ENCODE data around the gene FHOD1. TPM values are rescaled to one million over a fixed set of nuclear protein-coding genes. Genes with fewer than 3 reads are reported as not detected.

The FHOD1 gene
- polyA plus RNA-seq, 3 donors from 2014 or later = 3.5 to 8.2 (median 4.8) TPM

DNA sequence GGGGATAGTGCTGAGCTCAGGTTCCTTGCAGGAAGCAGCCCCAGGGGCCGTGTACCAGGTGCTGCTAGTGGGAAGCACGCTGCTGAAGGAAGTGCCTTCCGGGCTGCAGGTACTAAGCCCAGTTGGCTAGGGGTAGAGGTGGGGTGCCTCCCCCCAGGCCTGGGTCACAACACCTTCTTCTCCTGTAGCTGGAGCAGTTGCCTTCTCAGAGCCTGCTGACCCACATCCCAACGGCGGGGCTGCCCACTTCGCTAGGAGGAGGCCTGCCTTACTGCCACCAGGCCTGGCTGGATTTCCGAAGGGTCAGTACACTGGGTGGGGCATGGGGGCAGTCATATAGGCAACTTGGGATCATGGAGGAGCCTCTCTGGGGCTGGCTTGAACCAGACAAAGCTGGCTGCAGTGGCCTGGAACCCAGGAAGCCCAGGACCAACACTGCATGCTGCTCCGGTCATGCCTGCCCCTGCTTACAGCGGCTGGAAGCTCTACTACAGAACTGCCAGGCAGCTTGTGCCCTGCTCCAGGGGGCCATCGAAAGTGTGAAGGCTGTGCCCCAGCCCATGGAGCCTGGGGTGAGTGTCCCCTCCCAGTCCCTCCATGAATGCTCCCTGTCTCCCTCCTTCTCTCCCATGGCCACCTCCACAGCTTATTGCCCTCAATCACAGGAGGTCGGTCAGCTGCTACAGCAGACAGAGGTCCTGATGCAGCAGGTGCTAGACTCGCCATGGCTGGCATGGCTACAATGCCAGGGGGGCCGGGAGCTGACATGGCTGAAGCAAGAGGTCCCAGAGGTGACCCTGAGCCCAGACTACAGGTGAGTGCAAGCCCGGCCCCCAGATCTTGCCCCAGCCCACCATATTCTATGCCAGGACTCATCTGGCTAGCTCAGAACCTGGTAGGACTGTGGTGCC is 34.5 kb upstream of the FHOD1 start:
- peaks cover 6 to 9% of the 10 kb centered on the region in 2 donors for H3K4me1 Mint-ChIP-seq
- peak overlapping the region in 1 of 5 donors; percentile 36 for H3K4me3 Mint-ChIP-seq
- no peaks in the 10 kb centered on the region for H3K9me3 Mint-ChIP-seq
- no peak for DNase-seq
- H3K27me3 Mint-ChIP-seq (ENCODE audit: low read depth in 3 of 3) = no peaks in the 10 kb centered on the region
- H3K27ac Mint-ChIP-seq = no peak overlapping the region
- peaks cover 0 to 4% (median 3%) of the 10 kb centered on the region in 3 donors for H3K36me3 Mint-ChIP-seq

DNA sequence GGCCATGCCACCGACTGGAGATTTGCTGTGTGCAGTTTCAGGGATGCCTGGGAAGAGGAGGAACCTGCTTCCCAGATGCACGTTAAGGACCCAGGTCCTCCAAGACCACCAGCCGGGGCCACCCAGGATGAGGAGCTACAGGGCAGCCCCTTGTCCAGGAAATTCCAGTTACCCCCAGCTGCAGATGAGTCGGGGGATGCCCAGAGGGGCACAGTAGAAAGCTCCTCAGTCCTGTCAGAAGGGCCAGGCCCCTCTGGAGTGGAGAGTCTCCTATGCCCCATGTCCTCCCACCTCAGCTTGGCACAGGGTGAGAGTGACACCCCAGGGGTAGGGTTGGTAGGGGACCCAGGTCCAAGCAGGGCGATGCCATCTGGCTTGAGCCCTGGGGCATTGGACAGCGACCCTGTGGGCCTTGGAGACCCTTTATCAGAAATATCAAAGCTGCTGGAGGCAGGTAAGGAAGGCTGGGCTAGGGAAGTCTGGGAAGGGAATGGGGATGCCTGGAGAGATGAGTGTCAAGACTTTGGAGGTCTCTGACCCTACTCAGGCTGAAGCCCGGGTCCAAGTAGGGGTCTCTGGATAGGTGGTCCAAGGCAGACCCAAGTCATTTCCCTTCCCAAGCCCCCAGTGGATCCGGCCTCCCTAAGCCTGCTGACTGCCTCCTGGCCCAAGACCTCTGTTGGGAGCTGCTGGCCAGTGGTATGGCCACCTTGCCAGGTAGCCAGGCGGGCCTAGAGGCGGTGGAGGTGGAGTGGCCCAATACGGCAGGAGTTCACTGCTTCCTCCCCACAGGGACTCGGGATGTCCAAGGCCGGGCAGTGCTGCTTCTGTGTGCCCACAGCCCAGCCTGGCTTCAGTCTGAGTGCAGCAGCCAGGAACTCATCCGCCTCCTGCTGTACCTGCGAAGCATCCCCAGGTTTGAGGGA is 33.1 kb upstream of the FHOD1 start:
- Mint-ChIP-seq H3K36me3 (peaks cover 0 to 8% (median 5%) of the 10 kb centered on the region in 3 donors), H3K4me3 (peak overlapping the region in 4 of 5 donors; percentile 38 to 57 (median 46)), H3K27me3 (ENCODE audit: low read depth in 3 of 3) (no peaks in the 10 kb centered on the region), H3K27ac (peak overlapping the region in 2 of 6 donors; percentile 12 to 46), H3K9me3 (no peaks in the 10 kb centered on the region), H3K4me1 (peaks cover 9 to 10% of the 10 kb centered on the region in 2 donors)
- DNase-seq = no peak

DNA sequence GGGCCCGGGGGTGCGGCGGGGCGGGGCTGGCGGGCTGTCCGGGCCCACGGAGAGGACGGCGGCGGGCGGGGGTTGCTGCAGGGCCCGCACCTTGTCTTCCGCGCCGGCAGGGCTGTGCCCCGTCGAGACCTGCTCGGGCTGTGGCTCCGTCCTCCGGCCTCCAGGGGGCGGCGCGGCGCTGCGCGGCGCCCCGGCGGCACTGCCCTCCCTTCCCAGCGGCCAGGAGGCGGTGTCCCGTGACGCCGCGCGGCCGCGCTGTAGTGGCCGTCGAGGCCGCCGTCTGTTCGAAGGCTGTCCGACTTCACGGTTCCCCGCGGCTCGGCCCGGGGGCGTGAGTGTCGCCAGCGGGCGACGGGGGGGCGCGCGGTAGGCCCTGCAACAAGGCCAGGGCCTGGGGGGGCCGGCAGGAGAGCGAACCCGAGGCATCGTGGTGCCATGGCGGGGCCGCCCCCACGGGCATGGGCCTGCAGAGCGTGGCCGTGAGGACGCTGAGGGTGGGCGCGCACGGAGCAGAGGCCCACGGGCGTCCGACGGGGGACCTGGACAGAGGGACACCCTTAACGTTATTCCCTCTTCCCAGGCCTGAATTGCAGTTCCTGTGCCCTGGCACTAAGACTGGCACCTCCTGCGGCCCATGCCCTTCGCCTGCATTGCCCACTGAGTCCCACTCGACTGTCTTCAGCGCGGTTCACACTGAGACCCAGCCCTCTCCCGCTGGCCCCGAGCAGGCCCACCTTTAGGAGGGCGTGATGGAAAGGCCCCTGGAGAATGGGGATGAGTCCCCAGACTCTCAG is 32.2 kb upstream of the FHOD1 start, which contains the start of gene PLEKHG4:
PLEKHG4 (plus strand) TSS at position 237 of the 794 bp plus-strand sequence; CDS start at position 750, 513 bp downstream.
- peak; percentile 72 to 80 (median 74) for DNase-seq
- H3K36me3 Mint-ChIP-seq = peaks cover 0 to 8% (median 5%) of the 10 kb centered on the region in 3 donors
- H3K4me3 Mint-ChIP-seq = peak within 1 kb of the TSS; percentile 76 to 82 (median 81)
- H3K27me3 Mint-ChIP-seq (ENCODE audit: low read depth in 3 of 3) = no peaks in the 10 kb centered on the region
- H3K4me1 Mint-ChIP-seq = peaks cover 9 to 10% of the 10 kb centered on the region in 2 donors
- no peaks in the 10 kb centered on the region for H3K9me3 Mint-ChIP-seq
- peak within 1 kb of the TSS in 4 of 6 donors; percentile 24 to 71 (median 40) for H3K27ac Mint-ChIP-seq

DNA sequence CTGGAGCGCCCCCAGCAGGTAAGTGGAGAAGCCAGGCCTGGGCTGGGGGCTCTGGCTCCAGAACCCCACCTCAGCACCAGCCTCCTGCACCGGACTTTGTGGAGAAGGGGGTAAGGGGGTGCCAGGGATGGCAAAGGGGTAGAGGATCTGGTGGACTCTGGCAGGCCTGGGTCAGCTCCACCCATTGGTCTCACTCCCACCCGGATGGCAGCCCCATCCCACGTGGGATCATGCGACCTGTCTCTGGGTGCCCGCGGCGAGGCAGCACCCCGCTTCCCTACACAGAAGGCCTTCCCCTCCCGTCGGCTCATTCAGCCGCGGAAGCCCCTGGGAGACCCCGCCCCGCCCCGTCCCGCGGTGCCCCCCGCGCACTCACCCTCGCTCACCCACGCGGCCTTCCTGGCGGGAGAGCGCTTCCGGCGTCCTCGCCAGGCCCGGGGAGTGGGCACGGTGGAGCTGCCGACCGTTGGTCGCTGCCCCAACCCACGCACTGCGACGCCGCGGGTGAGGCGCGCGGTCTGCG is 31.6 kb upstream of the FHOD1 start:
- no peaks in the 10 kb centered on the region for H3K9me3 Mint-ChIP-seq
- H3K36me3 Mint-ChIP-seq = peaks cover 0 to 8% (median 5%) of the 10 kb centered on the region in 3 donors
- peak overlapping the region; percentile 76 to 82 (median 81) for H3K4me3 Mint-ChIP-seq
- peak overlapping the region in 2 of 6 donors; percentile 51 to 71 for H3K27ac Mint-ChIP-seq
- H3K4me1 Mint-ChIP-seq = peaks cover 9 to 10% of the 10 kb centered on the region in 2 donors
- DNase-seq = no peak
- H3K27me3 Mint-ChIP-seq (ENCODE audit: low read depth in 3 of 3) = no peaks in the 10 kb centered on the region

DNA sequence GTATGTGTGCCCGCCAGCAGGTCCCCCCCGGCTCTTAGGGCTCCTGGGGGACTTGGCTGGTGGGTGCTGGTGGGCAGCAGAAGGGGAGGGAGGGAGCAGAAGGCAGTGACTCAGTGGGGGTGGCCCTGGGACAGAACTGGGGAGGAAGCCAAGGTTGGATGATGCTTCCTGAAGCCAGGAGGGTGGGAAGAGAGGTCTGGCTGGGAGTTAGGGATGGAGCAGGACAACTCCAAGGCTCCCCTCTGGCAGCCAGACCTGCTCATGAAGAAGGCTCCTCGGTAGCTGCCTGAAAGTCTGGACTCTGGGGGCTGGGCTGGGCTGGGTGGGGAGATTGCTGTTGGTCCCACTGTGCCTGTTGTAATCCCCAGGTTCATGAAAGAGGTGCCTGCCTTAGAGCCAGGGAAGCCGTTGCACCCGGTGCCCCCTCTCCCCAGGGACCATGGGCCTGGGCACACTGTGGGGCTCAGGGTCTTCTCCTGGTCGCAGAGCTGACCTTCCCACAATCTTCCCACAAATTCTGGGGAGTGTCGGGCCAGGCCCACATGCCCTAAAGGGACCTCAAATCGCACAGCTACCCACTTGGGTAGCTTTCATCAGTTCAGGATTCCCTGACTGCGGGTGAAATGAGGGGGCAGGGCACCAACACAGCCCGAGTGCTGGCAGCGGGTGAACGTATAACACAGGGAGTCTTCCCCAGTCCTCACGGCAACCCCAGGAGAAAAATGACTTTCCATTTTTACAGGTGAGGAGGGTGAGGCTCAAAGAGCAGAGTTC is 30.9 kb upstream of the FHOD1 start:
- H3K4me1 Mint-ChIP-seq = peaks cover 9 to 10% of the 10 kb centered on the region in 2 donors
- peak overlapping the region in 3 of 6 donors; percentile 24 to 51 (median 29) for H3K27ac Mint-ChIP-seq
- H3K36me3 Mint-ChIP-seq = peaks cover 0 to 5% (median 5%) of the 10 kb centered on the region in 3 donors
- H3K9me3 Mint-ChIP-seq = no peaks in the 10 kb centered on the region
- no peaks in the 10 kb centered on the region for H3K27me3 Mint-ChIP-seq (ENCODE audit: low read depth in 3 of 3)
- peak overlapping the region; percentile 76 to 82 (median 81) for H3K4me3 Mint-ChIP-seq
- no peak for DNase-seq

DNA sequence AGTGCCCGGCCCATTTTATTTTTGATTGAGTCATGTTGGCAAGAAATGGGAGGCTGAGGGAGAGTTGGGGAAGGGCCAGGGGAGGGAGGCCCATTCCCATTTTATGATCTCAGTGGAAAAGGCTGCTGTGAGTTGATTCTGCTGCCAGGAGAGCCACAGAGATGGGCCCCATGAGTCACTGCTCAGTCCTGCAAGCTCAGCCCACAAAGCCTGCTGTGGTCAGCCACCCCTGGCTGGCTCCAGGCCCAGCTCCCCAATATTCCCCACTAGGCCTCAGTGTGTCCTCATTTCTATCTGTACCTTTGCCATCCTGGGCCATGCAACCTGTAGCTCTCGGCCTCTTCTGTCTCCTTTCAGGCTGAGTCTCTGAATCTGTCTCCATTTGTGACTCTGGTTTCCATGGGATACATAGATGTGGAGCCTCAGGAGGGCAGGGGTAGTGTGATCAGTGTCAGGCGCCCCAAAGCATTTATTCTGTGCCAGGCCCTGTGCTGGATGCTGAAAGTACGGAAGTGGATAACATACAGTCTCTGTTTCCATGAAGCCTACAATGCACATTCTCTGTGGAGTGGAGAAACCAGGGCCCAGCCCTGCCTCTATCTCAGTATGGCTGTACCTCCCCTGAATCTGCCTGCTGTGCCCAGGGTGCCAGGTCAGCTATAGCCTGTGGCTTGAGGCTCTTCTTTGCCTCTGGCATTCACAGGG is 30.2 kb upstream of the FHOD1 start:
- Mint-ChIP-seq H3K36me3 (peaks cover 0 to 5% (median 5%) of the 10 kb centered on the region in 3 donors), H3K27me3 (ENCODE audit: low read depth in 3 of 3) (no peaks in the 10 kb centered on the region), H3K4me3 (peak overlapping the region in 4 of 5 donors; percentile 46 to 62 (median 51)), H3K9me3 (no peaks in the 10 kb centered on the region), H3K4me1 (peaks cover 9 to 10% of the 10 kb centered on the region in 2 donors), H3K27ac (peak overlapping the region in 2 of 6 donors; percentile 26 to 30)
- no peak for DNase-seq

DNA sequence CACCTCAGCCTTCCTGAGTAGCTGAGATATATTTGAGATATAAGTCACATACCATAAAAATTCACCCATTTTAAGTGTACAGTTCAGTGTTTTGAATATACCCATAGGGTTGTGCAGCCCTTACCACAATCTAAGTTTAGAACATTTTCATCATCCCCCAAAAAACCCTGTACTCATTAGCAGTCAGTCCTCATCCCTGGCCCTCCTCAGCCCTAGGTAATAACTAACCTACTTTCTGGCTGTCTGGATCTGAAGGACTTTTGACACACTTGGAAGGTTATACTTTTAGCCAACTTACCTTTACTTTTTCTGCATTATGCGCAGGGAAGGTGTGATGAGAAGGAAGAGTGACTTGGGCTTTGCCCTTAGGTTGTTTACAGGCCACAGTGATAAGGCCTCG is 28.0 kb upstream of the FHOD1 start:
- Mint-ChIP-seq H3K4me1 (peaks cover 9 to 10% of the 10 kb centered on the region in 2 donors), H3K36me3 (peaks cover 0 to 5% (median 5%) of the 10 kb centered on the region in 3 donors), H3K4me3 (no peak overlapping the region), H3K9me3 (no peaks in the 10 kb centered on the region), H3K27ac (peak overlapping the region in 2 of 6 donors; percentile 5 to 14), H3K27me3 (ENCODE audit: low read depth in 3 of 3) (no peaks in the 10 kb centered on the region)
- no peak for DNase-seq

DNA sequence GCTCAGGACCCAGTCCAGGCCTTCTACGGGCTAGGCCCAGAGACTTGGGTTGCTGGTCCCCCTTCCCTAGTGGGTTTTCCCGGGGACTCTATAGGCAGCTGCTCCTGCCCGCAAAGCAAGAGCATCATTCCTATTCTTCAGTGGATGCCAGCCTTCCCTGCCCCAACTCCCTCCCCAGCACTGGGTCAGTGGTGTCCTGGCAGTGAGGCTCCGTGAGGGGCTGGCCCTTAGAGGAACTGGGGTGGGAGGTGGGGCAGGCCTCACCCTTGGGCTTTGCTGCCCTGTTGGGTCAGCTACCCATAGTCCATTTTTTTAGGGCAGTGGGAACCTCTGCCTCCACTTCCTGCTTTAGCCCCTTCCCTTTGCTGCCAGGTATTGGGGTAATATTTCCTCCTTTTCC is 24.2 kb upstream of the FHOD1 start:
- Mint-ChIP-seq H3K4me3 (no peak overlapping the region), H3K27me3 (ENCODE audit: low read depth in 3 of 3) (no peaks in the 10 kb centered on the region), H3K4me1 (peaks cover 0 to 1% of the 10 kb centered on the region in 2 donors), H3K27ac (peak overlapping the region in 1 of 6 donors; percentile 22), H3K9me3 (no peaks in the 10 kb centered on the region), H3K36me3 (peaks cover 0 to 2% (median 2%) of the 10 kb centered on the region in 3 donors)
- DNase-seq = no peak

DNA sequence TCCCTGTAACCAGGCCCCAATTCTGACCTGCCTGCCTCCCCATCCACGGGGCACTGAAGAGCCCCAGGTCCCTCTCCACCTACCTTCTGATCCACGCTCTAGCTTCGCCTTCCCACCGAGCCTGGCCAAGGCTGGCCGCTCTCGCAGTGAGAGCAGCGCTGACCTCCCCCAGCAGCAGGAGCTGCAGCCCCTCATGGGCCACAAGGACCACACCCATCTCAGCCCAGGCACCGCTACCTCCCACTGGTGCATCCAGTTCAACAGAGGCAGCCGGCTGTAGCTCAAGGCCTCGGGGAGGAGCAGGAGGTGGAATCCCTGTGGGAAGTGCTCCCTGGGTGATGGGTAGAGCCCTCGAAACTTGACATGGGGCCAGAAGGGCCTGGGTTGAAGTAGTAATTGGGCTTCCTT is 23.7 kb upstream of the FHOD1 start:
- Mint-ChIP-seq H3K4me3 (no peak overlapping the region), H3K27me3 (ENCODE audit: low read depth in 3 of 3) (no peaks in the 10 kb centered on the region), H3K4me1 (no peaks in the 10 kb centered on the region), H3K36me3 (no peaks in the 10 kb centered on the region), H3K9me3 (no peaks in the 10 kb centered on the region), H3K27ac (no peak overlapping the region)
- DNase-seq = no peak

DNA sequence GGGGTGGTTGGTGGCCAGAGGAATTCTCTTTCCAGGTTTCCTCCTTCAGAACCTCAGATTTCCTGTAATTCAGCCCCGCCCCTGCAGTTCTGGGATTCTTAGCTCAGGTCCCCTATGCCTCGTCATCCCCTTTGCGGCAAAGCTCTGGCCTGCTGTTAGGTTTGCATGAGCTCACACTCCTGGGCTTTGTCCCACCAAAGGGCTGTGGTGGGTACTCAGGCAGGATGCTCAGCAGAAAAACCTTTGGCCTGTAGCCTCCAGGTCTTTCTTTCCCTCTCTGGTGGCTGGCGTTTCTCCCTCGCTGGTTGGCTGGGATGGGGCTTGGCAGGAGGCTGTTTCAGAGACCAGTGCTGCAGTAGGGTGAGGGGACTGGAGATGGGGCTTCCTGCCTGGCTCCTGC is 22.5 kb upstream of the FHOD1 start:
- no peaks in the 10 kb centered on the region for H3K36me3 Mint-ChIP-seq
- no peaks in the 10 kb centered on the region for H3K4me1 Mint-ChIP-seq
- no peak for DNase-seq
- no peaks in the 10 kb centered on the region for H3K27me3 Mint-ChIP-seq (ENCODE audit: low read depth in 3 of 3)
- no peaks in the 10 kb centered on the region for H3K9me3 Mint-ChIP-seq
- no peak overlapping the region for H3K4me3 Mint-ChIP-seq
- H3K27ac Mint-ChIP-seq = no peak overlapping the region

DNA sequence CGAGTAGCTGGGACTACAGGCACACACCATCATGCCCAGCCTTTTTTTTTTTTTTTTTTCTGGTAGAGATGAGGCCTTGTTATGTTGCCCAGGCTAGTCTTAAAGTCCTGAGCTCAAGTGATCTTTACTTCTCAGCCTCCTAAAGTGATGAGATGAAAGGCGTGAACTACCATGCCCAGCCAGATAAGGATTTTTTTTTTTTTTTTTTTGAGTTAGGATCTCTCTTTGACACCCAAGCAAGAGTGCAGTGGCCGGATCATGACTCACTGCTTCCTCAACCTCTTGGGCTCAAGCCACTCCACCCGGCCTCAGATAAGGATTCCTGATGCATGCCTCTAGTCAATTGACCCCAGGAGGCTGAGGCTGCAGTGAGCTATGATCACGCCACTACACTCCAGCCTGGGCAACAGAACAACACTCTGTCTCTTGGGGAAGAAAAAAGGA is 20.9 kb upstream of the FHOD1 start:
- H3K9me3 Mint-ChIP-seq = no peaks in the 10 kb centered on the region
- no peaks in the 10 kb centered on the region for H3K4me1 Mint-ChIP-seq
- no peak for DNase-seq
- H3K36me3 Mint-ChIP-seq = no peaks in the 10 kb centered on the region
- H3K4me3 Mint-ChIP-seq = no peak overlapping the region
- peaks cover 0 to 10% (median 2%) of the 10 kb centered on the region in 3 donors for H3K27me3 Mint-ChIP-seq (ENCODE audit: low read depth in 3 of 3)
- no peak overlapping the region for H3K27ac Mint-ChIP-seq

DNA sequence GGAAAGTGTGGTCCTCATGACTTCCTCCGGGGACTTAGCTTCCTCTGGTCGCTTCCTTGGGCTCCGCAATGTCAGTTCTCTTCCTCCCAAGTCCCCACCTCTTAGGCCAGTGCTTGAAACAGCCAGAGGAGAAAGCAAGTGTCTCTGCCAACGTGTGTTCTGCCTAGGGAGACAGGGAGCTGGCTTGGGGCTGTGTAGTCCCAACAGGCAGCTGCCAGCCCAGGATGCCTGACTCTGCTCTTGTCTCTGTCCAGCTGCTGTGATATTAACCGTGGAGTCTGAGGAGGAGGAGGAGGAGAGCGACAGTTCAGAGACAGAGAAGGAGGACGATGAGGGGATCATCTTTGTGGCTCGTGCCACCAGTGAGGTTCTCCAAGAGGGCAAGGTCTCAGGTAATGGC is 18.6 kb upstream of the FHOD1 start:
- no peak for DNase-seq
- H3K36me3 Mint-ChIP-seq = no peaks in the 10 kb centered on the region
- H3K9me3 Mint-ChIP-seq = no peaks in the 10 kb centered on the region
- peaks cover 2 to 16% (median 4%) of the 10 kb centered on the region in 3 donors for H3K27me3 Mint-ChIP-seq (ENCODE audit: low read depth in 3 of 3)
- no peaks in the 10 kb centered on the region for H3K4me1 Mint-ChIP-seq
- H3K4me3 Mint-ChIP-seq = peak overlapping the region in 1 of 5 donors; percentile 43
- no peak overlapping the region for H3K27ac Mint-ChIP-seq

All from immature natural killer cell (primary cell).